HEK293T (cell line): ENCODE results near the gene LUC7L3.
"Not testable (repeated sequence)": the region's sequence is repeated elsewhere in the genome, so short reads cannot be mapped to it uniquely, and the experiment has no call there.

Experiments used
- CTCF ChIA-PET: fragments of 350-600 bp; formaldehyde crosslinking; extraction: SDS; loops from one replicate; lab custom pipeline; 2021; ENCODE audit warnings: antibody characterized with exemption, inconsistent platforms; lab: Yijun Ruan, JAX
- POLR2A ChIA-PET: fragments of 350-600 bp; formaldehyde crosslinking; extraction: SDS; loops from one replicate; lab custom pipeline; 2020; ENCODE audit warnings: antibody characterized with exemption, inconsistent platforms; lab: Yijun Ruan, JAX
- DNase-seq: peaks from one replicate; pipeline ENCODE4 v3.0.0; 2012; ENCODE audit warnings: mixed read lengths; ENCODE audit errors: extremely low spot score
- ARNT ChIP-seq: fragments of 450-650 bp; IDR thresholded peaks from 2 replicates; pipeline ENCODE4 v1.6.1; 2017; ENCODE audit warnings: mild to moderate bottlenecking
- BHLHE40 ChIP-seq: fragments of 450-650 bp; IDR thresholded peaks from 2 replicates; pipeline ENCODE4 v1.6.1; 2016; ENCODE audit warnings: mild to moderate bottlenecking, moderate library complexity, borderline replicate concordance
- CTBP1 ChIP-seq: fragments of 450-650 bp; IDR thresholded peaks from 2 replicates; pipeline ENCODE4 v1.6.1; 2016; ENCODE audit warnings: borderline replicate concordance
- ELF4 ChIP-seq: fragments of 450-650 bp; IDR thresholded peaks from 2 replicates; pipeline ENCODE4 v1.6.1; 2017; ENCODE audit warnings: antibody characterized with exemption
- FOXA1 ChIP-seq: fragments of 450-650 bp; IDR thresholded peaks from 2 replicates; pipeline ENCODE4 v1.6.1; 2016; ENCODE audit warnings: mild to moderate bottlenecking
- FOXK2 ChIP-seq: fragments of 450-650 bp; IDR thresholded peaks from 2 replicates; pipeline ENCODE4 v1.6.1; 2016; ENCODE audit warnings: mild to moderate bottlenecking
- FOXM1 ChIP-seq: fragments of 450-650 bp; IDR thresholded peaks from 2 replicates; pipeline ENCODE4 v1.6.1; 2017; ENCODE audit warnings: mild to moderate bottlenecking, borderline replicate concordance
- HDGF ChIP-seq: fragments of 450-650 bp; IDR thresholded peaks from 2 replicates; pipeline ENCODE4 v1.6.1; 2017; ENCODE audit warnings: antibody characterized with exemption, borderline replicate concordance
- L3MBTL2 ChIP-seq: fragments of 450-650 bp; conservative IDR thresholded peaks from 2 replicates; pipeline ENCODE4 v1.6.1; 2016; ENCODE audit warnings: mild to moderate bottlenecking
- LEF1 ChIP-seq: fragments of 450-650 bp; IDR thresholded peaks from 2 replicates; pipeline ENCODE4 v1.6.1; 2017; ENCODE audit warnings: mild to moderate bottlenecking, borderline replicate concordance
- NFRKB ChIP-seq: fragments of 450-650 bp; IDR thresholded peaks from 2 replicates; pipeline ENCODE4 v1.6.1; 2016; ENCODE audit warnings: mild to moderate bottlenecking, moderate library complexity
- SP1 ChIP-seq: fragments of 450-650 bp; IDR thresholded peaks from 2 replicates; pipeline ENCODE4 v1.6.1; 2017
- SUZ12 ChIP-seq: fragments of 450-650 bp; IDR thresholded peaks from 2 replicates; pipeline ENCODE4 v1.6.1; 2016; ENCODE audit warnings: mild to moderate bottlenecking
- TARDBP ChIP-seq: fragments of 450-650 bp; IDR thresholded peaks from 2 replicates; pipeline ENCODE4 v1.6.1; 2016
- ZNF384 ChIP-seq: fragments of 450-650 bp; IDR thresholded peaks from 2 replicates; pipeline ENCODE4 v1.6.1; 2016
- TF ChIP-seq, protein P1 (sequence below): fragments of 450-650 bp; IDR thresholded peaks from 2 replicates; pipeline ENCODE4 v1.6.1; 2016

LUC7L3 gene

DNA sequence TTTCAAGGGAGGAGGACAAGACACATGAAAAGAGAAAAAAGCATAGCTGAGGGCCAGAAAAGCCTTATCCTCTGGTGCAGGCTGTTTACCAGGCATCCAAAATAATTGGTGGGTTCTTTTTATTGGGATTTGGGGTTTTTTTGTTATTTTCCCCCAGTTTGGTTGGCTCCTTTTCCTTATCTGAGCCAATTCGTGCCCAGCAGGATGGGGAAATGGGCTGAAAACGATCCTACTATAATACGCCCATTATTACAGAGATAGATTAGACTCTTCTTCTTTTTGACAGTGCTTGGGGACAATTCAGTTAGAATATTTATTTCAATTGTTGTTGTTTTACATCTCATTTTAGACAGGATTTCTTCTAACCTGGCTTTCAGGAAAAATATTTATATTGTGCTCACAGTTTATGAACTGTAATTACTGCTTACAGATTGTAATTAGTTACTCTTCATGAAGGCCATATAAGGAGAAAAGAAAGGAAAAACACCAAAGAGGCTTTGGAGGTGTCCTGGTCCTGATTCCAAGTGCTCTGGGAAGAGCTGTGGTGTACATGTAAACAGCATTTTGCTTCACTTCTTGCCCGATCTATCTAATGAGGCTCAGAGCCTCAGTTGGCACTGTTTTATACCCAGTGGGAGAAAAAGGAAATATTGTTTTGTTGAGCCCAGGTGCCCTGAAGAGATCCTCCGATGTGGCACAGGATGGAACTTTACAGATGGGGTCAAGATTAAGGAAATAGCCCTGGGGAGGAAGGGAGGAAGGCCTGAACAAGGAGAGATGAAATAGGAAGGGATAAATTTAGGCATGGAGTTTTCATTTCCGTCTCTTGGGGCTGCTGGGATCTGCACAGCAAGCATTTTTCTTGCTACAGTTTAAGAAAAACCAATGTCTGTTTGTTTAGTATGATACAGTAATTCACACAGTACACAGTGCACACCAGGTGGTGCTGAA lies 11.1 kb upstream of the LUC7L3 start:
- TF ChIP-seq, protein P1, sequence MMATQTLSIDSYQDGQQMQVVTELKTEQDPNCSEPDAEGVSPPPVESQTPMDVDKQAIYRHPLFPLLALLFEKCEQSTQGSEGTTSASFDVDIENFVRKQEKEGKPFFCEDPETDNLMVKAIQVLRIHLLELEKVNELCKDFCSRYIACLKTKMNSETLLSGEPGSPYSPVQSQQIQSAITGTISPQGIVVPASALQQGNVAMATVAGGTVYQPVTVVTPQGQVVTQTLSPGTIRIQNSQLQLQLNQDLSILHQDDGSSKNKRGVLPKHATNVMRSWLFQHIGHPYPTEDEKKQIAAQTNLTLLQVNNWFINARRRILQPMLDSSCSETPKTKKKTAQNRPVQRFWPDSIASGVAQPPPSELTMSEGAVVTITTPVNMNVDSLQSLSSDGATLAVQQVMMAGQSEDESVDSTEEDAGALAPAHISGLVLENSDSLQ = peak; percentile 22; the same call in 1 of the 2 replicates
- no peak for TF ChIP-seq LEF1
- POLR2A ChIA-PET = interaction anchor here (0.6 to 4.2 kb wide), 16 partner anchors 10 to 167 kb away, joined by 3 to 57 read pairs (median 4); partner anchors contain the start of genes CACNA1G and LUC7L3
- no peak for DNase-seq
- CTCF ChIA-PET = interaction anchor here (0.8 to 1.6 kb wide), 3 partner anchors 11 to 158 kb away, joined by 3 to 5 read pairs (median 4); partner anchors contain the start of gene LUC7L3

DNA sequence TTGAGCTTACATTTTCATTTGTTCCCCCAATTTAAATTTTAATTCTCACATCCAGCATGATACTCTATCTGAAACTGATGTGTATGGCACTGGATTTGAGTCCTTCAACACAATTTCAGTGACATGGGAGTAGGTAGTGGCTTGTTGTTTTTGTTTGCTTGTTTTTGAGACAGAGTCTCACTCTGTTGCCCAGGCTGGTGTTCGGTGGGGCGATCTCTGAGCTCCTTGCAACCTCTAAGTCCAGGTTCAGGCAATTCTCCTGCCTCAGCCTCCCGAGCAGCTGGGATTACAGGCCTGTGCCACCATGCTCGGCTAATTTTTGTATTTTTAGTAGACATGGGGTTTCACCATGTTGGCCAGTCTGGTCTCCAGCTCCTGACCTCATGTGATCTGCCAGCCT lies 10.3 kb upstream of the LUC7L3 start:
- ChIA-PET POLR2A (interaction anchor here (1.0 to 4.2 kb wide), 10 partner anchors 9 to 167 kb away, joined by 3 to 57 read pairs (median 4); partner anchors contain the start of genes CACNA1G and LUC7L3), CTCF (interaction anchor here (0.6 to 1.6 kb wide), 4 partner anchors 10 to 1133 kb away, joined by 3 to 5 read pairs (median 4); partner anchors contain the start of genes LUC7L3 and NXPH3)
- DNase-seq = not testable (repeated sequence)

DNA sequence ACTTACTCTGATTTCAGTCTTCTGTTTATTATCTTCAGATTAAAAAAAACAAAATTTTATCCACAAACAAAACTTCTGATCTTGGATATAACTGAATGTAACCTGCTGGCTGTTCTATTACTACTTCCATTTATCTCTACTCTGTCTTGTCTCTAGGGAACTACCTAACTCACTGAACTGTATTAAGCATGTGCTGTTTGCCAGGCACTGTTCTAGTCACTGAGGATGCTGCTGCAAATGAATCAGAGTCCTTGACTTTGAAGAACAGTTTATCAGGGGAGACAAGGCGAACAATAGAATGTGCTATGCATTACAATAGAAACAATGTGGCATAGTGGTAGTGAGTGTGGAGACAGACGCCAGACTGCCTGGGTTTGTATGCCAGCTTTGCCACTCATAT lies 9.4 kb upstream of the LUC7L3 start:
- ChIA-PET CTCF (no interaction called here), POLR2A (no interaction called here)
- DNase-seq = no peak
- no peak for TF ChIP-seq SUZ12
- no peak for TF ChIP-seq LEF1
- TF ChIP-seq FOXK2 = no peak
- no peak for TF ChIP-seq SP1
- no peak for TF ChIP-seq NFRKB
- TF ChIP-seq CTBP1 = no peak
- no peak for TF ChIP-seq FOXM1
- TF ChIP-seq, protein P1 = no peak
- TF ChIP-seq FOXA1 = no peak
- TF ChIP-seq TARDBP = no peak
- no peak for TF ChIP-seq L3MBTL2
- no peak for TF ChIP-seq ARNT
- no peak for TF ChIP-seq ELF4
- no peak for TF ChIP-seq HDGF
- no peak for TF ChIP-seq BHLHE40

DNA sequence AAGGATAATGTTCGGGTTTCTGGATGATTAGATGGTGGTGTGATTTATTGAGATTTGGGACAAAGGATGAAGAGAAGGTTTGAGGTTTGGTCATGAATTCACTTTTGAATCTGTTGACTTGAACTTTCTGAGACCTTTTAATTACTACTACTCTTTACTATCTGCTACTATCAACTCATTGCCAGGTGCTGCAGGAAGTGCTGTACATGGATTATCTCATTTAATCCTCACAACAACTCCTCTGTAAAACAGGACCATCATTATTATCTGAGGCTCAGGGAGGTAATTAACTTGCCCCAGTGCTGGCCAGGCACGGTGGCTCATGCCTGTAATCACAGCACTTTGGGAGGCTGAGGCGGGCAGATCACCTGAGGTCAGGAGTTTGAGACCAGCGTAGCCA lies 8.8 kb upstream of the LUC7L3 start:
- CTCF ChIA-PET = no interaction called here
- DNase-seq = no peak
- POLR2A ChIA-PET = no interaction called here
- TF ChIP-seq ZNF384 (no peak), HDGF (no peak), L3MBTL2 (no peak)

DNA sequence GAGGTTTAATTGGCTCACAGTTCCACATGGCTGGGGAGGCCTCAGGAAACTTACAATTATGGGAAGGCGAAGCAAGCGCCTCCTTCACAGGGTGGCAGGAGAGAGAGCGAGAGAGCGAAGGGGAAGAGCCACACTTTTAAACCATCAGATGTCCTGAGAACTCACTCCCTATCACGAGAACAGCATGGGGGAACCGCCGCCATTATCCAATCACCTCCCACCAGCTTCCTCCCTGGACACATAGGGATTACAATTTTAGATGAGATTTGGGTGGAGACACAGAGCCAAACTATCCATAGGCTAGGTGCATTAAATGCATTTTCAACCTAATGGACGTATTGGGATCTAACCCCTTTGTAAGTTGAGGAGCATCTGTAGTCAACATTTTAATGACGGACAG lies 6.8 kb upstream of the LUC7L3 start:
- DNase-seq = no peak
- POLR2A ChIA-PET = no interaction called here
- no peak for TF ChIP-seq ARNT
- TF ChIP-seq HDGF = no peak
- TF ChIP-seq NFRKB = no peak
- TF ChIP-seq LEF1 = no peak
- TF ChIP-seq BHLHE40 = no peak
- no peak for TF ChIP-seq CTBP1
- TF ChIP-seq L3MBTL2 = no peak
- CTCF ChIA-PET = interaction anchor here (0.5 kb wide), 2 partner anchors 311 to 1303 kb away, joined by 3 read pairs; no protein-coding TSS in a partner anchor

DNA sequence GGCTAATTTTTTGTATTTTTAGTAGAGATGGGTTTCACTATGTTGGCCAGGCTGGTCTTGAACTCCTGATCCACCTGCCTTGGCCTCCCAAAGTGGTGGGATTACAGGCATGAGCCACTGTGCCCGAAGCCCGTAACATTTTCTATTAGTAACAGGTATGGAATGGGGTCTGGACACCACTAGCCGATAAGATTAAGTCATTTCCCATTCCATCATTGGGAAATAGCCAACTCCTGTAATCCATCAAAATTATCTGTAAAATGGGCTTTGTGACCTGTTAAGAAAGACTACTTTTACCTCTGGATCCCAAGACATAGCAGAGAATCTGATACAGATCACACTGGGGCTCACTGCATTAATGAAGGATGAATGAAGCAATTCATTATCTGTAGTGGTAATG lies 3.9 kb upstream of the LUC7L3 start:
- no peak for DNase-seq
- no peak for TF ChIP-seq L3MBTL2
- ChIA-PET CTCF (interaction anchor here (1.0 kb wide), 1 partner anchor 12 kb away, joined by 3 read pairs; no protein-coding TSS in a partner anchor), POLR2A (no interaction called here)

DNA sequence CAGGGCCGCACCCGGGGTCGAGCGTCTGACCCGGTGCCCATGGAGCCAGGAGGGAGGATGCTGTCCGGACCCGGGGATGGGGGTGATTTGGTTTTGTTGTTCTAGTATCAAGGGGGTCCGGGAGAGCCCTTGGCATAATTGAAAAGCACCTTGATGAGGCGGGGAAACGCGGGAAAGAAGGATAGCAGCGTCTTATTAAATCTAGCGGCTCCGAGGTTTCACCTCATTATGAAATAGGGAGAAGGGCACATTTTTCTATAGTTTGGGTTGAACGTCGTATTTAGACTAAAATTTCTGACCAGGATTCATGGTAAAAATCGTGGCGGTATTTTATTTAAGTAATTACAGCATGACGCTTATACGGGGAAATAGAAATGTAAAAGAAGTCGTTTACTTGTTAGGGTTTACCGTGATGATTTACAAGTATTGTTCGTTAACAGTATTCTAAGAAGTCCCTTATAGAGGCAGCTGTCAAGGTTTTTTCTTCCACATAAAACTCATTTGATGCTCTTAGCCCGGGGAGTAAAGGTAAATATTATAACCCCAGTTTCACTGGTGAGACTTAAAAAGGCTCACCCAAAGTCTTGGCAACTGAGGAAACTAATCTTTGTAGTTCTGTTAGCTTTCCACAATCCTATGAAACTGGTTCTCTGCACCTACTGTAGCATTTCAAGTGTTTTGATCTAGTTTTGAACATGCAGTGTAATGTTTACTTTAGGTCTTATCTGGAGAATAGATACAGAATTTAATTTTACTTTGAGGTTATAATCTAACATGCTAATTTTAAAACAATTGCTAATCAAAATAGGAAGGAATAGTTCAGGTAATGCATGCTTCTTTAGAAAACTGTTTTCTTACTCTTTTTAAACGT lies 756 bp downstream of the LUC7L3 start:
- TF ChIP-seq SUZ12 (no peak), TARDBP (no peak), BHLHE40 (no peak), HDGF (no peak), L3MBTL2 (no peak), ZNF384 (no peak), FOXA1 (no peak)
- POLR2A ChIA-PET = interaction anchor here (0.7 to 2.7 kb wide), 17 partner anchors 8 to 433 kb away, joined by 3 to 57 read pairs (median 5); partner anchors contain the start of genes ANKRD40, ANKRD40CL, NME1 and TOB1
- CTCF ChIA-PET = interaction anchor here (1.0 kb wide), 1 partner anchor 11 kb away, joined by 4 read pairs; no protein-coding TSS in a partner anchor
- no peak for DNase-seq
